Adipose tissue (tissue), 3 donors: ENCODE results near the gene SORCS1. TPM values are rescaled to one million over a fixed set of nuclear protein-coding genes. Genes with fewer than 3 reads are reported as not detected.

Source experiments
- H3K27ac ChIP-seq: one replicate; pipeline ENCODE4 v1.5.1; 2013; ENCODE audit warnings: low read depth, low read length
- WGBS, 3 donors: extraction: QIAGEN DNeasy Blood & Tissue Kit; methylation state at CpG; one replicate each; pipeline ENCODE4 v1.1.7; 2013; 5-methylcytosine and 5-hydroxymethylcytosine counted together
- polyA plus RNA-seq, 3 donors: library from polyadenylated mRNA; stranded (reverse); fragments of 200-250 nt; gene quantifications; one replicate each; pipeline ENCODE4 v1.2.3, GENCODE V29; 2013
- donor health status: healthy with polysubstance abuse.
- donor health status: Bipolar disorder and iron deficiency.
- donor health status: healthy.

SORCS1 gene
- polyA plus RNA-seq, 3 donors, result 0.16 to 0.87 (median 0.22) TPM

DNA sequence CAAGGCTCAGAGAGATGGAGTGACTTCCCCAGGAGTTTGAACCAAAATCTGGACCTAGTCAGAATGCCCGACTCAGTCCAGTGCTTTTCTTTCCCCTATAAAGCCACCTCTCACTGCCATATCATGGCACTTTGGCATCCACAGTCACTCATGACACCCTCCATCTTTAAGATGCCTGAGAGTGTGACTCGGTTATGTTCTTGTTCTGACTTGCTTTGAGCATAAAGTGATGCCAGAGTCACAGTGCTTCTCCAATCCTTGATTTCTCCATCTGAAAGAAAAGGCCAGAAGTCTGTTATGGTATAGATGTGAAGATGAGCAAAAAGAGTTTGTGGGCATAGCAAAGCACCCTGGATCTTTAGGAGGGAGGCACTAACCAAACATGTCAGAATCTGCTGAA, 538.1 kb downstream of the SORCS1 start:
- H3K27ac ChIP-seq, result no peak overlapping the region
- WGBS, 3 donors, result 68 to 93% (median 90%) methylated on average over 2 of the region's 2 CpGs

DNA sequence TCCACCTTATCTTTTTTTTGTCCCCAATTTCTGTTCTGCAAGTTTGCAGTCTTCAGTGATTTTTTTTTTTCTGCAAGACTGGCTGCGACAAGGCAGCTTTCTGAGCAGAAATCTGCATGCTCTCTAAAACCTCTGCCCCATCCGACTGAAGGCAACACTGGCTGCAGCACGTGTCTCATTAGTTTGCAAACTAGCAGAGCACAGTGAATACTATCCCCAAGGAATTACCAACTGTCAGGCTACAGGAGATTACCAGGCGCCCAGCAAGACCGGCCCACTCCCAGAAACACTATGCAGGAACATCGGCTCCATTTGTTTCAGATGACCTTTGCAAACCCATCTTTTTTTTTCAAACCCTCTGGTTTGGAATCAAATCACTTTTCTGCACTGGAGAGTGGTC, 538.8 kb downstream of the SORCS1 start:
- H3K27ac ChIP-seq, result no peak overlapping the region
- 51 to 71% (median 71%) methylated on average over 6 of the region's 6 CpGs for WGBS, 3 donors

DNA sequence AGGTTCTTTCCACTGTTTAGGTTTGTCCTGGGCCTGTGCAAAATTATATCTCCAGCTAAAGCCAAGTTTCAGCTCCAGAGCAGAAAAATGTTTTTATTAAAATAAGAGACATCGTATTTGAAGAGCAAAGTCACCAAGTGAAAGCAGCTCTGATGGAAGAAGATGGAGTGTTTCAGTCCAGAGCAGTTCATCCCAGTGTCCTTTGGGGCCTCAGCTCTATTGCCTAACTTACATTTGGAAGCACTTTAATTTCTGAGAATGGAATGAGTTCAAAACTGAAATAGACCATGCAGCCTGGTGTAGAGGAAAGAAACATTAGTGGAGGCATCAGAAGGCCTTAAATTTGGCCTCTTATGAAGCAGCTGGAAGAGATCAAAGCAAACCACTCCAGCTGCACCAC, 545.2 kb downstream of the SORCS1 start:
- H3K27ac ChIP-seq, result no peak overlapping the region
- WGBS, 3 donors, result 51 to 68% (median 67%) methylated on average over 1 of the region's 1 CpG

DNA sequence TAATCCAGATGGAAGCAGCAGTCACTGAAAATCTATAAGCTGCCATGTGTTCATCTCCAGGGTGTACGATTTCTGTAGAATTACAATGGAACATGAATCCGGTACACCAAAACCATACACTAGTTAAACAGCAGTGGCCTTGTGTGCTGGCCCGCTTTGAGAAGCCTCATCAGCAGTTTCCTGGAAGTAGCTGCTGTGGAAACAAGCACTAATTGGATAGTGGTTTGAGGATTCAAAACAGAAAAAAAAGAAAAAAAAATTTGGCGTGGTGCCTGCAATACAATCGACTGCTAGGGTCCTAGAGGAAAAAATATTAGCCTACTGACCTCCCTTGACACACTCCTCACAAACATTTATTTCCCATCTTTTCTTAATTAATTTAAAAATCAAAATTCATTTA, 545.9 kb downstream of the SORCS1 start:
- WGBS, 3 donors, result 28 to 44% (median 37%) methylated on average over 5 of the region's 5 CpGs
- no peak overlapping the region for H3K27ac ChIP-seq

DNA sequence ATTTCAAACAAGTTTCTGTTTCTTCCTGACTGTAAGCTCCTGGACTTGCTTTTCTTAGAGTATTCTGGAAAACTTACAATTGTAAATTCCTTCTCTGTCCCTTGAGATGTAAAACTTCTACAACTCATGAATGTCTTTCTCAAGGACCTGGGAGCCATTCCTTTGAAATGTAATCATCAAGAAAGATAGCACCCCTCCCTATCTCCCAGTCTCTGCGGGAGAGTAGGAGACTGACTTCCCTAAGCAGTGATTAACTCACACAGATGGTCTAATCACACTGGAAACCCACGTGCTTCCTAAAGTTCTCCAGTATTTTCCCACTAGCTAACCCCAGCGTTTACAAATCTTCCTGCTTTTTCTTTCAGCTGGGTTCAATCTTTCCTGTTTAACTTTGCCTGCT, 549.4 kb downstream of the SORCS1 start:
- 3 to 10% (median 6%) methylated on average over 3 of the region's 3 CpGs for WGBS, 3 donors
- H3K27ac ChIP-seq, result no peak overlapping the region

DNA sequence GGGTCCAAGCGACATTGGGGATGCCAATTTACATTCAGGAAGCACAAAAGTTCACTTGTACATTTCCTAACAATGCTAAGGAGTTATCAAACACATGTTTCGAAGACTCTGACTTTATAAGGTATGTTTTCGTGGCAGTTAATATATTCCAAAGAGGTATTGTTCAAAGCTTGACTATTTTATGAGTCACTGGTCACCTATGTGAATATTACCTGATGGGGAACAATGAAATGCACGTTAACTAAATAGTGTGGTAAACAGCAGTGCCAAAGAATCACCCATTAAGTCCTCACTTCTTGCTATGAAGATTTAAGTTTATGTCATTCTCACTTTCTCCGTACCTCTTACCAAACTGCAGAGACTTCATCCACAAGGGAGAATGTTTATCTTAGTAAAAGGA, 550.2 kb downstream of the SORCS1 start:
- 58 to 65% (median 63%) methylated on average over 5 of the region's 5 CpGs for WGBS, 3 donors
- H3K27ac ChIP-seq, result no peak overlapping the region

DNA sequence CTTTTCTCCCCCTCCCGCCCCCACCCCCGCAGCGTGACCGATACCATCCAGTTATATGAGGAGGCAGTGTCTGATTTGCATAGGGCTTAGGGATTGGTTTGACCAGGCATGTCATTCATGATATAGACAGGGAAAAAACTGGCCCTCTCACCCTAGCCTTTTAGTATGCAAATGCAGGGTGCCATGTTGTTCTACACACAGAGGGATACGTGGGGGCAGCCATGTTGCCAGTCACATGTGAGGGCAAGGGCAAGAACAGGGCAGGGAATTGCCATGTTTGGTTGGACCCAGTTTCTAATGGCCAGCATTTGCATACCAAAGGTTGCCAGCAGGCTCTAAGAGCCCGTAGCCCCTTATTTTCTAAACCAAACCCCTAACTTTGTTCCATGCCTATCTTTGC, 552.1 kb downstream of the SORCS1 start:
- no peak overlapping the region for H3K27ac ChIP-seq
- 90 to 94% (median 91%) methylated on average over 5 to 6 of the region's 6 CpGs for WGBS, 3 donors

DNA sequence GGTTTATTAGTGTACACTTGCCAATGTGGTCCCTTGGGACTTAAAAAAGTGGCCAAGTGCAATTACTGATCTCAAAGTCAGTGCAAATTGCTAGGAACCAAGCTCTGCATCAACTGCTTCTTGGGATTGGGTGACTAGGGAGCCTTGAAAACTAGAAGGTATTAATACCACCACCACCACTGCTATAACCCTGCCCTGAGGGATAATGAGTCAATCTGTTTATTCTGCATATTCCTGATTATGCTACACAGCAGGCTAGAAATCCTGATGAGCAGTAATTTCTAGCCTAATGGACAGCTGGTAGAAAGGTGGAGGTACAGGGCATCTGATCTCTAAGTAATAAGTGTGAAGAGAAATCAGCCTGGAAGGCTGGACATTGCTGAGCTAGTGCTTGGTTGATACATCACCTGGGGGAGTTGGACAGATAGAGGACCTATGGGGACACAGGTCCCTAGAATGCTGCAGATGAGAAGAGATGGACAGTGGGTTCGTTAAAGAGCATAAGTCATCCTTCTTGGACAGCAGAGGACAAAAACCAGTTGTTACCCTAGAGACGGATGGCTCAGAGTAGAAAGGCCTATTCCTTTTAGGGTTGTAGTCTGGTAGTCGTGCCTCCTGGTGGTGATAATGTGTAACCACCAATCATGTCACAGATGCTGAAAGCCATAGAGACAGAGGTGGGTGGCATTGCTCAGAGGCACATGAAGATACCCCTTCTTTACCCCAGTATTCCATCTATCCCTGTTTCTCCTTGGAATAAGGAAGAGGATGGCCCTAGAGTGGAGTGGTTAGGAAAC, 554.8 kb downstream of the SORCS1 start:
- WGBS, 3 donors, result 60 to 62% (median 61%) methylated on average over 3 of the region's 3 CpGs
- no peak overlapping the region for H3K27ac ChIP-seq

DNA sequence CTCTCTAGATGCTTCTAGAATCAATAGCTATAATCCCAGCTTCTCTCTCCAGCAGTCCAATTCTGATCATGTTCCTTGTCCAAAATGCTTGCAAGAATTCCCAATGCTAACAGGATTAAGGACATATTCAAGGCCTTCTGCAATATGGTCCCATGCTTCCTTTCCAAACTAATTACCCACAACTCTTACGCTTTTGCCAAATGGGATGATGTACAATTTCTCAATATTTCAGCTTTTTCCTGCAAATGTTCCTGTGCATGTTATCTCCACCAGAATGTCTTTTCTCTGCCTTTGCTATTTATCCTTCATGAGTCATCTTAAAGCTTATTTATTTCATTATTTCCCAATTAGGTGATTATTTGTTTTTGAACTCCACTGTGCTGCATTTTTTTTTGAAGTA, 556.4 kb downstream of the SORCS1 start:
- 78 to 88% (median 83%) methylated on average over 1 of the region's 1 CpG for WGBS, 3 donors
- H3K27ac ChIP-seq, result no peak overlapping the region

DNA sequence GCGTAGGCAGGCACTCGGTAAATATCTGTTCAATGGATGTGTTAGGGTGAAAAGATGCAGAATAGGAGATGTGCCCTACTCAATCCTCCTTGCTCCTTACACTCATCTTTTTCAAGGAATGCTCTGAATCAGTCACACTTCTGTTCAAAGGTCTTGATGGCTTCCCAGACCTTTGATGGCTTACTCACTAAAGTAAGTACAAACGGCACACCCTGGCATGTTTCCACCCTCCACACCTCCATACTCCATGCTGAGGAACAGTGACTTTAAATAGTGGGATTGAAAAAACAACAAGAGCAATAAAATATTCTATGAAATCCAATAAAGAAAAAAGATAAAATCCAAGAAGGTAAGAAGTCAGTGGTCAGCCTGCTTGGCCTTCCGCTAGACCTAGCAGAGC, 569.2 kb downstream of the SORCS1 start:
- WGBS, 3 donors, result 83 to 93% (median 86%) methylated on average over 4 of the region's 4 CpGs
- no peak overlapping the region for H3K27ac ChIP-seq

DNA sequence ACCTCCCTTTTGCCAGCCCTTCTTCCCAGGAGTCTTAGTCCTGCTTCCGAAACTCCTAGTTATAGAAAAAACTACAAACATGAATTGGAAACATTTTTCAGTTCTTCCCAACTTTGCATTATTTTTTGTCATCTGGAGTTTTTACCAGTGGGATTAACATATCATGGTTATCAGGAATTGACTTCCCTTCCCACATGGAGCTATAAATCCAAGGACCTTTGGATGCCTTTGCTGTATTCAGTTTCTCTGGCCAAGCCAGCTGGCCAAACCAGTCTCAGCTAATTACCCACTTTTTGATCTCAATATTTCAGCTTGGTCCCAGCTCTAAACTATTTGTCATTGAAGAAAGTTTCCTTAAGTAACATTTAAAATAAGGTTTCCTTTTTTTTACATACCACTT, 570.6 kb downstream of the SORCS1 start:
- no peak overlapping the region for H3K27ac ChIP-seq
- 61 to 76% (median 74%) methylated on average over 1 of the region's 1 CpG for WGBS, 3 donors

DNA sequence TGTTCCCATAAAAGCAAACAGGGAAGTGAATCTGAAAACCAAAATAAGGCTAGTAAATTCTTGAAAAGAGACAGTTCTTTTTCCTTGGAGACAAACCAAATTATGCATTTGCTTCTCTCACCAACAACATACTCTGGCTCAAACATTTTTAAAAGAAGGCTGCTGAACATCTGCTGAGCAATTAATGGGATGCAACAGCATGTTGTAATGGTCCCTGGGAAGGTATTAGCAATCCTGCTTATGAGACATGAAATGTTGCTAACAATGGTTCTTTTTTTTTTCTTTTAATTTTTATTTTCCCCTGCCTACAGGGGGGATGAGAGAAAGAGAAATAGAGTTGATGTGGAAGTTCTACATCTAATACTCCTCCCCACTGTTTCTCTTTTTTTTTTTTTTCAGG, 572.1 kb downstream of the SORCS1 start:
- no peak overlapping the region for H3K27ac ChIP-seq

DNA sequence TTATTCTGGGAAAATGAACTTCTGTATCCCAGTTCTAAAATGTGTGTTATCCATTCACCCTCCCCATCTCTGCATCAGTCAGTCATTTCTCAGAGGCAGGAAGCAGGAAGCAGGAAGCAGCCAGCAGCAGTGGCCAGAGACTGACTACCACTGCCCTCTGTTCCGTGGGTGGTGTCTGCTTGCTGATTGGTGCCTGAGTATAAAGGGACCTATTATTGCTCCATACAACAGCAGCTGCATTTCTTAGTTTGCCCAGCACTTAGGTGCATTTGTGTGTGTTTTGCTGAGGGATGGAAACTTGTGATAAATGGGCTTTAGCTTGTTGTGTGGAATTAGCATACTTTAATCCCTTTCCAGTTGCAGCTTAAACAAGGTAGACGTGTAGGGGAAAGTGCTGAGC, 582.2 kb downstream of the SORCS1 start:
- no peak overlapping the region for H3K27ac ChIP-seq
- 30 to 50% (median 45%) methylated on average over 2 of the region's 2 CpGs for WGBS, 3 donors

DNA sequence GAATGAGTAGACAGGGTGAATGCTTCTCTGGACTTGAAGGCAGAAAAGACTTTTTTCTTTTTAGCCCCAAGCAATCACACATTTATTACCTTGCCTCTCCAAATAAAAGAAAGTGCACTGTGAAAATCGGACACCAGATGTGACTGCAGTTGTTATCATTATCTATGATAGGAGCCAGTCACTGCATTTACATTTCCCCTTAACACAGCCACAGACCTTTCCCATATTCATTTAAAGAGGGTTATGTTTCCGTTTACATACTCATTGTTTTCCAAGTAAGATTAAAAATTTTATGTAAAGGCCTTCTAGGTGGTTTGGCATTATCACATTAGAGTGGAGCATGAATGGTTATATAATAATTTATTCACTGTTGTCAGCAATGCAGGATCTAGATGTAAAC, 586.8 kb downstream of the SORCS1 start:
- no peak overlapping the region for H3K27ac ChIP-seq
- WGBS, 3 donors, result 63 to 78% (median 64%) methylated on average over 2 of the region's 2 CpGs

DNA sequence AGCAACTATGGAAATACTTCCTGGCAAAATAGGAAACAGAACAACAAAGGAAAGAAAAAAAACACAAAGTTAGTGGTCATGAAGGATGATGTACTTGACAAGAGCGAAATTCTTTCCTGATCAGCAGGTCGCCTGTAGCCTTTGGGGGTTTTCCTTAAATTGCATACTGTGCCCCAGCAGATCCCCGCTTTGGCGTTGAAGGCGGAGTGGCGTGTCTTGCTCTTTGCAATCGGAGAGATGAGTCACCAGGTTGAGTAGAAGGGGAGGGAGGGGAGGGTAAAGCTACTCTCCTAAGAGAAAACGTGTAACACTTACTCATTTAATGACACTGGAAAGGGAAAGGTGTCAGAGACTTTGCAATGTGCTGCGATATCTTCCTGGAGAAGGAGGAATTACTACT, 587.2 kb downstream of the SORCS1 start:
- WGBS, 3 donors, result 67 to 70% (median 70%) methylated on average over 9 of the region's 9 CpGs
- H3K27ac ChIP-seq, result no peak overlapping the region

DNA sequence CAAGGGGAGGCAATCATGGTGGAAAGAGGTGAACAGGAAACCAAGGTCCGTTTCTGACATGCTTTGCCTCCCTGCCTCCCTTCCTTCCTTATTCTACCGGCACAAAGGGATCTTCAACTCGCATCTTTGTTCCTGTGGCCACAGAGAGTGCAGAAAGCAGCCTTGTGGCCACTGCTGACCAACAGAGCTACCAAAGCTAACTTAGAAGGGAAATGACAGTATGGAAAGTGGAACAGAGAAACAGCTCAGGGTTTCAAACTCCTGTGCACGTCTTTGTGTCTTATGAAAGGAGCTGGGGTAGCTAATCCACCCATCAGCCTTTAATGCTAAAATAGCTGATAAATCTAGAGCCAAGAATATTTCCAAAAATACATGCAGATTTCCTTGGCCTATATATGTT, 588.0 kb downstream of the SORCS1 start:
- H3K27ac ChIP-seq, result no peak overlapping the region
- 44 to 57% (median 52%) methylated on average over 4 of the region's 4 CpGs for WGBS, 3 donors

DNA sequence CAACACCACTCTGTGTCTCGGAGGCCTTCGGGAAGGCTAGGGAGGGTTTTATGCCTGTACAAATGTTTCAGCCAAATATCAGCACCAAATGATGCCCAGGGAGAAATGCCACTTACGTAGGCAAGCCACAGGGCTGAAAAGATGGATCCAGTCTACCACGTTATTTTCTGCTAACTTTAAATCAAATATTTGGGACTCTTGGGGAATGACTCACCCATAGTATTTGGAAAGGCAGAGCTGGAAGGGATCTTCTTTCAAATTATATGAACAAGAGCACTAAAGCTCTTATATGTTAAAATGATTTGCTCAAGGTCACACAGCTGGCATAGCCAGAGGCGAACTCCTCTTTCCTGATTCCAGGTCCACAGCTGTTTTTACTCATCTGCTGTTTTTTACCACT, 591.4 kb downstream of the SORCS1 start:
- no peak overlapping the region for H3K27ac ChIP-seq
- 51 to 70% (median 67%) methylated on average over 5 of the region's 5 CpGs for WGBS, 3 donors

DNA sequence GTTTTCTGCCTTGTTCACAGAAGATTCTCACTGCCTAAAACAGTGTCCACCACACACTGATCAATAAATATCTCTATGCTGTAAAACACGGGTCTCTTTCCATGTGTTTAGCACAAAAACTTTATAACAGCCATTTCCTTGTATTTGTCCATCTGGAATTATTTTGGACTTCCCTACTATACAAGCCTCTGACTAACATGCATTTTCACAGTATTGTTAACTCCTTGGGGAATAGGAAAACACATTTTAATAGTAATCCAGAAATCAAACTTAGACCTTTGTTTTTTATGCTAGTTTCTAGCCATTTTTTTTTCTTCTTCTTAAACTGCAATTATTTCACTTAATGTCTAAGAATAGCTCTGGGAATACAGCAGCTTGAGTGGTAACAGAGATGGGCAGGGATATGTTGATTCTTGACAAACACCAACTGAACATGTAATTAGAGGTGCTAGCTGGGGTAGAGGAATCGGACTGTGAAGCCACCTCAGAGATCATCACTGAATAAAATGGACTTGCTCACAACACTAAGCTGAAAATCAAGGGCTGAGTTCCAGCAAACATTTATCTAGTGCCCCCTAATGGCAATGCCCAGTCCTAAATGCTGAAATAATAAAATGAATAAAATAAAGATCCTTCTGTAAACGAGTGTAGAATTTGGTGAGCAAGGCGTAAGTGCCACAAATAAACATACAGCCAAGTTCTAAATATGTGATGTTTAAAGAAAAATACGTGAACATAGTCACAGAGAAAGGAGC, 593.1 kb downstream of the SORCS1 start:
- no peak overlapping the region for H3K27ac ChIP-seq
- 29 to 50% (median 40%) methylated on average over 5 of the region's 5 CpGs for WGBS, 3 donors

DNA sequence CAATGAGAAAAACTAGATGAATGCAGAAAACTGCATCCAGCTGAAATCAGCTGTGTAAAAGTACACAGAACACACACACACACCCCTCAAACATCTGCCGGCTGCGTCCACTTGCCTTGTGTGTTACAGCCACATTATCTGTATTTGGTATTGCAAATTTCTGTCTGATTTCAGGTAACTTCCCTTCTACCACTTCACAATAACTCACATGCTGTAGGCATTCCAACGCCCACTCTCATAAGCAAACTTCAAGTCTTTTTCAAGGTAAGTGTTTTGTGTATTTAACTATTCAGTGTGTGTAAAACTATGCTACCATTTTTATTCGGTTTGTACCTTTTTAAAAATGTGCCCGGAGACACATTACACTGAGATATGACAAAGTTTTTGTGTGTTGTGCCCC, 594.2 kb downstream of the SORCS1 start:
- WGBS, 3 donors, result 61 to 88% (median 86%) methylated on average over 5 of the region's 5 CpGs
- no peak overlapping the region for H3K27ac ChIP-seq

DNA sequence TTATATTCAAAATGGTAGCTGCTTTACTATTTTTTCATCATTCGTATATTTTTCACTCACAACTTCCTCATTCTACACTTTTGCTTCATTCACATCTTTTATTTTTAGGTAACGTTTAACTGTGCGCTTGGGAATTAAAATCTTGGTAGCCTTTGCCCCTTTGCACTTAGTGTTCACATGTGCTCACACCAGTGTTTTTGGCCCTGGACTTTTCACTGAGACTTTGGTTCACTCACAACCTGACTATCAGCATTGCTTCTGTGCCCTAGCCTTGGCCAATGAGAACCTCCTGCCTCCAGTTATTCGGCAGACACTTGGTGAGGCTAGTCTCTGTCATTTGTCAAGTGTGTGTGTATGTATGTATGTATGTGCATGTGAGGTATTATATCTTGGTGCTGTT, 596.9 kb downstream of the SORCS1 start:
- 81 to 89% (median 86%) methylated on average over 4 of the region's 4 CpGs for WGBS, 3 donors
- no peak overlapping the region for H3K27ac ChIP-seq
